Subcutaneous adipose tissue (tissue), 4 donors: ENCODE data around the gene PCDHGB6. TPM values are rescaled to one million over a fixed set of nuclear protein-coding genes. Genes with fewer than 3 reads are reported as not detected.

Experiments used
- CTCF ChIP-seq: fragments of 450-650 bp; IDR thresholded peaks from one replicate; pipeline ENCODE4 v1.5.1; 2016; ENCODE audit warnings: low read depth, mild to moderate bottlenecking, control low read depth, antibody characterized with exemption, moderate library complexity
- total RNA-seq, 4 donors: library from RNA; depleted of rRNA; stranded (reverse); fragments of >200 nt; gene quantifications; one replicate each; pipeline ENCODE4 v1.1.0, GENCODE V29; 2016

The PCDHGB6 gene
- total RNA-seq, 4 donors from 2014 or later = 4.6 to 7.7 (median 5.8) TPM

GRCh38 chr5:141369994-141370848, 37.6 kb upstream of the PCDHGB6 start, which contains the start of gene PCDHGB3:
TSS of gene PCDHGB3 (plus strand) at chr5:141370242. CDS start at chr5:141370395, 153 bp downstream.
- no peak for TF ChIP-seq CTCF

- no peak for TF ChIP-seq CTCF
Observed at GRCh38 chr5:141371572-141372475, 36.0 kb upstream of the PCDHGB6 start.

DNA sequence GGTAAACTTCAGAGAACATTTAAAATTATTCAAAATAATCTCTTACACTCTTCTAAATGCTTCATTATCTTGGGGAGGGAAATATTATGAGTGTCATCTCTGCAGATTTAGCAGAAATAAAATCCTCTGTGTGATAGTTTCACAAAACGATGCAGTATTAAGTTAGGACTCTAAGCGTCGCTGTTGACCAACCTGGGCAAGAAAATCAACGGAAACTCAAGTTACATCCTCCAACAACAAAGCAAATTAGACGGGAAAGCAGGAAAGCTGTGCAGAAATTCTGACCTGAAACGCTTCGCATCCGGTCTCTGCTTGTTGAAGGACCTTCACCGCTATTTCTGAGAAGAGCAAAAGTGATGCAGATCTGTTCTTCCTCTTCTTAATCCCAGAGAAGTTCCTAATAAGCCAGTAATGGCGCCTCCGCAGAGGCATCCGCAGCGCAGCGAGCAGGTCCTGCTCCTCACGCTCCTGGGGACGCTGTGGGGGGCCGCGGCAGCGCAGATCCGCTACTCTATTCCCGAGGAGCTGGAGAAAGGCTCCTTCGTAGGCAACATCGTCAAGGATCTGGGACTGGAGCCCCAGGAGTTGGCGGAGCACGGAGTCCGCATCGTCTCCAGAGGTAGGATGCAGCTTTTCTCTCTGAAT, 34.0 kb upstream of the PCDHGB6 start, which contains the start of gene PCDHGA6:
TSS of gene PCDHGA6 (plus strand) at position 219 of the 645 bp plus-strand sequence. CDS start at position 412, 193 bp downstream.
- no peak for TF ChIP-seq CTCF

GRCh38 chr5:141374627-141375026, 33.2 kb upstream of the PCDHGB6 start:
- no peak for TF ChIP-seq CTCF

- TF ChIP-seq CTCF = no peak
Observed at GRCh38 chr5:141382469-141383294, 25.1 kb upstream of the PCDHGB6 start, which contains the start of gene PCDHGA7. TSS of gene PCDHGA7 (plus strand) at chr5:141382742. CDS start at chr5:141382900, 158 bp downstream.

DNA sequence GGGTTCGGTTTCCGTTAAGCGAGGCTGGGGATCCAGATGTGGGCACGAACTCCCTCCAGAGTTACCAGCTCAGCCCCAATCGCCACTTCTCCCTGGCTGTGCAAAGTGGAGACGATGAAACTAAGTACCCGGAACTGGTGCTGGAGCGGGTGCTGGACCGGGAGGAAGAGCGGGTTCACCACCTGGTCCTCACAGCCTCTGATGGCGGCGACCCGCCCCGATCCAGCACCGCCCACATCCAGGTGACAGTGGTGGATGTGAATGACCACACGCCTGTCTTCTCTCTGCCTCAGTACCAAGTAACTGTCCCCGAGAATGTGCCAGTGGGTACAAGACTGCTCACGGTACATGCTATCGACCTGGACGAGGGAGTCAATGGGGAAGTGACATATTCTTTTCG, 24.5 kb upstream of the PCDHGB6 start:
- no peak for TF ChIP-seq CTCF
